AG10803 (cell line): ENCODE data around the gene EYS.
"Not testable (repeated sequence)": the region's sequence is repeated elsewhere in the genome, so short reads cannot be mapped to it uniquely, and the experiment has no call there.

ENCODE experiments used
- DNase-seq: peaks from one replicate; pipeline ENCODE4 v3.0.0; 2010; ENCODE audit warnings: low read depth
- H3K4me3 ChIP-seq: 2 replicates; pipeline ENCODE4 v1.5.1; 2011; ENCODE audit warnings: mild to moderate bottlenecking, low read length, control low read depth
- TF ChIP-seq, protein P1 (sequence below): conservative IDR thresholded peaks from 2 replicates; pipeline ENCODE4 v1.5.1; 2011; ENCODE audit warnings: mild to moderate bottlenecking, low read length, control low read depth, inconsistent platforms

EYS gene

DNA sequence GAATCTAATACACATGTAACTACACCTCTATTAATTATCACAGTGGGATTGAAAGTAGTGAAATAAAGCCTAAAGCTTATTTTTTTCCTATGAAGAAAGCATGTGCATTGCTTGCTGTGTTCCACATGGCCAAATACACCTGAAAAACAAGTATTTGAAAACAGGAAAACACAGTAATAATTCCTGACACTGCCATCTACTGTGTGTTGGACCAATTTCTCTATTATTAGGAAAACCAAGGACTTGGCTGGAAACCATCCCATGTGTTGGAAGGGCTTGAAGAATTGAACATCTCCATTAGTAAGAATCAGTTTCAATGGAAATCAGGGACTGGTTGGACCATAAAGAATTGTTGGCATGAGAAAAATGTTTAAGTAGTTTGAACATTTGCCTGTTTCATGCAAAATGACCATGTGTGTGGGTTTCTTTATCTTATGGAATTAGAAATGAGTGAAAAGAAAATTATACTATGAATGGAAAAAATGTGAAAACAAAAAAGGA, 1947.4 kb downstream of the EYS start:
- no peak overlapping the region for H3K4me3 ChIP-seq
- TF ChIP-seq, protein P1, sequence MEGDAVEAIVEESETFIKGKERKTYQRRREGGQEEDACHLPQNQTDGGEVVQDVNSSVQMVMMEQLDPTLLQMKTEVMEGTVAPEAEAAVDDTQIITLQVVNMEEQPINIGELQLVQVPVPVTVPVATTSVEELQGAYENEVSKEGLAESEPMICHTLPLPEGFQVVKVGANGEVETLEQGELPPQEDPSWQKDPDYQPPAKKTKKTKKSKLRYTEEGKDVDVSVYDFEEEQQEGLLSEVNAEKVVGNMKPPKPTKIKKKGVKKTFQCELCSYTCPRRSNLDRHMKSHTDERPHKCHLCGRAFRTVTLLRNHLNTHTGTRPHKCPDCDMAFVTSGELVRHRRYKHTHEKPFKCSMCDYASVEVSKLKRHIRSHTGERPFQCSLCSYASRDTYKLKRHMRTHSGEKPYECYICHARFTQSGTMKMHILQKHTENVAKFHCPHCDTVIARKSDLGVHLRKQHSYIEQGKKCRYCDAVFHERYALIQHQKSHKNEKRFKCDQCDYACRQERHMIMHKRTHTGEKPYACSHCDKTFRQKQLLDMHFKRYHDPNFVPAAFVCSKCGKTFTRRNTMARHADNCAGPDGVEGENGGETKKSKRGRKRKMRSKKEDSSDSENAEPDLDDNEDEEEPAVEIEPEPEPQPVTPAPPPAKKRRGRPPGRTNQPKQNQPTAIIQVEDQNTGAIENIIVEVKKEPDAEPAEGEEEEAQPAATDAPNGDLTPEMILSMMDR: peak; percentile 12; the same call in 1 of the 2 replicates
- DNase-seq: no peak

DNA sequence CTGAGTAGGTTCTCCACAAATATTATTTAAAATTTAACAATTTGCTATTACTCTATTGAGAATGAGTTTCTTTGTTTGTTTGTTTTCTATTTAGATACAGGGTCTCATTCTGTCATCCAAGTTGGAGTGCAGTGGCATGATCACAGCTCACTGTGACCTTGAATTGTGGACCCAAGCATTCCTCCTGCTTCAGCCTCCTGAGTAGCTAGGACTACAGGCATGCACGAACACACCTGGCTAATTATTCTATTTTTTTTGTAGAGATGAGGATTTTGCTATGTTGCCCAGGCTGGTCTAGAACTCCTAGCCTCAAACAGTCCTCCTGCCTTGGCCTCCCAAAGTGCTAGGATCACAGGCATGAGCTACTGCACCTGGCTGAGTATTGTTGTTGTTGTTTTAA, 1949.2 kb downstream of the EYS start:
- H3K4me3 ChIP-seq: no peak overlapping the region
- no peak for DNase-seq
- TF ChIP-seq, protein P1: no peak

DNA sequence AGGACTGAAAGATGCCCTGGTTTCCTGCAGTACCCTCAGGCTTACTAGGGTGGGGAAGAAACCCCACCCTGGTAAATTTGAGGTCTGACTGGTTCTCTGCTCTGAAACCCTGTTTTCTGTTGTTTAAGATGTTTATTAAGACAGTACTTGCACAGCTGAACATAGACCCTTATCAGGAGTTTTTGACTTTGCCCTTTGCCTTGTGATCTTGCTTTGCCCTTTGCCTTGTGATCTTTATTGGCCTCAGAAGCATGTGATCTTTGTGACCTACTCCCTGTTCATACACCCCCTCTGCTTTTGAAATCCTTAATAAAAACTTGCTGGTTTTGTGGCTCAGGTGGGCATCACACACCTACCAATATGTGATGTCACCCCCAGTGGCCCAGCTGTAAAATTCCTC, 1949.8 kb downstream of the EYS start:
- not testable (repeated sequence) for DNase-seq

DNA sequence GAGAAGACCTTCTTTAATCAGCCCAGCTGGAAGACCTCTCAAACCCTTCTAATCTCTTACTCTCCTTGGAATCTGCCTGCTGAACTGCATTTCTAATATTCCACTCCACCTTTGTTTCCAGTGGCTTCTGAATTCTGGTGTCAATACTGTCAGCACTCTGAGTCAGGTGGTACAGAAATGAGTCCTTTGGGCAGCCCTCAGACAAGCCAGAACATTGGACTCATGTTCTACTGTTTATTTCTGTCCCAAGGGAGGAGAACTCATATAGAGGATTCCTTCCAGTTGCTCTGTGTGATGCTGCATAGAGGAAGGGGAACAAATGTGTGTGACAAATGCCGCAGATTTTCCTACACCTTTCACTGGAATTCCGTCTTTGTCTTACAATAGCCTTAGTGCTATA, 1956.6 kb downstream of the EYS start:
- no peak for DNase-seq
- TF ChIP-seq, protein P1: no peak
- no peak overlapping the region for H3K4me3 ChIP-seq

More for the DNA sequence above, 1949.8 kb downstream of the EYS start:
- H3K4me3 ChIP-seq: not testable (repeated sequence)

DNA sequence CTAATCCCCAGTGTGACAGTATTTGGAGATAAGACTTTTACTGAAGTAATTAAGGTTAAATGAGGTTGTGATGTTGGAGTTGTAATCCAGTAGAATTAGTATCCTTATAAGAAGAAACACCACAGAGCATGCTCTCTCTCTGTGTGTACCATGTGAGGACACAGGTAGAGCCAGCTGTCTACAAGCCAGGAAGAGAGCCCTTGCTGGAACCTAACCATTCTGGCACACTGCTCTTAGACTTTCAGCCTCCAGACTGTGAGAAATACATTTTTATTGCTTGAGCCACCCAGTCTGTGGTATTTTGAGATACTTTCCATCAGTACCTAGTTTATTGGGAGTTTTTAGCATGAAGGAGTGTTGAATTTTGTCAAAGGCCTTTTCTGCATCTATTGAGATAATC, 1961.2 kb downstream of the EYS start:
- no peak overlapping the region for H3K4me3 ChIP-seq
- TF ChIP-seq, protein P1: no peak
- no peak for DNase-seq

DNA sequence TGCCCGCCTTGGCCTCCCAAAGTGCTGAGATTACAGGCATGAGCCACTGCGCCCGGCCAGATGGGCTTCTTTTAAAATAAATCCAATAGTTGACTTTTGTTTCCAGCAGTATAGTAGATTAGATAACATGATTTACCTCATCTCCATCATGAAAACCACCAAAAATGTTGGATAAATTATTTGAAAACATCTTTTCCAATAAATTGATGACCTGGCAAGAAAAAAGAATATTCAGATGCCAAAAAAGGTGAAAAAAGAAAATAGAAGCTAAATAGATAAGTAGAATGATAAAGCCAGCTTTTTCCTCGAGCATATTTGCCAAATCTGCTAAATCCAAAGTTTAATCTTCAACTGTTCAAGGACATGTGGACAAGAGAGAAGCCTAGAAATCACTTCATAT, 1962.2 kb downstream of the EYS start:
- H3K4me3 ChIP-seq: no peak overlapping the region
- TF ChIP-seq, protein P1: no peak
- DNase-seq: no peak

DNA sequence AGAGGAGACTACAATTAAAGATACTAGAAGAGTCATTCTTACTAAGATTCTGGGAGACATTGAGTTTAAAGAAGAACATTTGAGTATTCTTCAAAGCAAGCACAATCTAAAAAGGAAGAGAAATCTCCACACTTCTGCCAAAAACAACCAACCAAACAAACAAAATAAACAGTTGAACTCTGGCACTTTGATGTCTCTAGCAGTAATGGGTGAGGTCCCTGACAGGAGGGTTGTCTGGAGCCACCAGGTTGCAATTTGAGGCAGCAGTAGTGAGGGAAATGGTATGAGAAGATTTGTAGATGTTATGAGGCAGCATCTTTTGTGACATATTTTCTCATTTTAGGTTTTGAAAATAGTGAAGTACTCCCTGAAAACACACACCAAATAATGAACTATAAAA, 1963.3 kb downstream of the EYS start:
- no peak overlapping the region for H3K4me3 ChIP-seq
- TF ChIP-seq, protein P1: no peak
- DNase-seq: no peak

DNA sequence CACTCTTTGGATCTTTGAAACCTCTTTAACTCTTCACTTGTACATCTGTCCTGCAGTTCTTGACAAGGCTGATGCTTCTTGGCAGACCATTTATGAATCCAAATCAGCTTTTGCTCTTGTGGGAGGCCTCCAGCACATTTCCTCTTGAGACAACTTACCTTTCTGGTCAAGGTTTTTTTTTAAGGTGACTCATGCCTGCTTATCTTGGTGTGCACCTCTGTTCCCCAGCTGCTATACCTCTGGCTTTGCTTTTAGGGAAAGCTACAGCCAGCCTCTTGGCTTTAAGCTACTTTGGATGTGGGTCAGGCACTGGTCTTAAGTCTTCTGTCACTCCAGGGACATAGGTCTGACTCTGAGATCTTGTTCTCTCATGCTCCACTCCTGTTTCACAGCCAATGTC, 1965.0 kb downstream of the EYS start:
- H3K4me3 ChIP-seq: no peak overlapping the region
- DNase-seq: no peak
- TF ChIP-seq, protein P1: no peak
